Common myeloid progenitor, CD34-positive (primary cell): ENCODE data around the gene OSMR.
"Not testable (repeated sequence)": the region's sequence is repeated elsewhere in the genome, so short reads cannot be mapped to it uniquely, and the experiment has no call there.

Experiments
- CTCF ChIA-PET: fragments of 350-600 bp; sonication (Branson Sonifier 250); formaldehyde crosslinking; loops from one replicate; lab custom pipeline; 2021; ENCODE audit warnings: antibody characterized with exemption; lab: Charles Lee
- POLR2A ChIA-PET: fragments of 350-600 bp; sonication (Branson Sonifier 250); formaldehyde crosslinking; loops from one replicate; lab custom pipeline; 2021; ENCODE audit warnings: antibody characterized with exemption; lab: Charles Lee
- DNase-seq, 3 donors: peaks; one replicate each; pipeline versions ENCODE4 v3.0.0 to v3.0.0-alpha.2; 2013
- H3K27ac ChIP-seq, 2 experiments: 1 replicate in 1 of 2; 2 replicates in 1 of 2; pipeline ENCODE4 v1.7.0; 2013; ENCODE audit warnings: inconsistent platforms in 2 of 2, low read length in 2 of 2, mild to moderate bottlenecking in 2 of 2, low read depth in 1 of 2, moderate library complexity in 1 of 2; ENCODE audit not compliant: severe bottlenecking in 2 of 2, insufficient read depth in 1 of 2, poor library complexity in 1 of 2
- H3K27me3 ChIP-seq, 5 experiments: replicated peaks in 2 of 5; 1 replicate in 3 of 5; 2 replicates in 2 of 5; pipeline versions ENCODE4 v1.6.1 to v1.7.0; 2013; ENCODE audit warnings: low read length in 4 of 5, mild to moderate bottlenecking in 2 of 5, moderate library complexity in 2 of 5, inconsistent platforms in 1 of 5; ENCODE audit not compliant: insufficient read depth in 5 of 5, control insufficient read depth in 4 of 5
- H3K36me3 ChIP-seq, 4 experiments: 1 replicate in 2 of 4; 2 replicates in 2 of 4; pipeline versions ENCODE4 v1.6.1 to v1.7.0; 2013; ENCODE audit warnings: low read length in 3 of 4, control low read depth in 1 of 4, mild to moderate bottlenecking in 1 of 4; ENCODE audit not compliant: control insufficient read depth in 4 of 4, insufficient read depth in 4 of 4
- H3K4me1 ChIP-seq, 4 experiments: 1 replicate in 3 of 4; 2 replicates in 1 of 4; pipeline versions ENCODE4 v1.6.1 to v1.7.1; 2013; ENCODE audit warnings: low read length in 3 of 4, mild to moderate bottlenecking in 3 of 4, control low read depth in 1 of 4, inconsistent platforms in 1 of 4, moderate library complexity in 1 of 4; ENCODE audit not compliant: control insufficient read depth in 4 of 4, insufficient read depth in 4 of 4; ENCODE audit errors: control extremely low read depth in 1 of 4
- H3K4me3 ChIP-seq, 7 experiments: 1 replicate in 4 of 7; 2 replicates in 3 of 7; pipeline versions ENCODE4 v1.5.1 to v1.7.0; 2013; ENCODE audit warnings: mild to moderate bottlenecking in 7 of 7, low read length in 6 of 7, moderate library complexity in 6 of 7, inconsistent platforms in 2 of 7, low read depth in 2 of 7, control low read depth in 1 of 7; ENCODE audit not compliant: insufficient read depth in 4 of 7, control insufficient read depth in 1 of 7; ENCODE audit errors: extremely low read depth in 1 of 7
- H3K9me3 ChIP-seq, 5 experiments: 1 replicate in 4 of 5; 2 replicates in 1 of 5; pipeline versions ENCODE4 v1.6.1 to v1.7.1; 2013; ENCODE audit warnings: low read length in 4 of 5, mild to moderate bottlenecking in 2 of 5, inconsistent platforms in 1 of 5, low read depth in 1 of 5, moderate library complexity in 1 of 5; ENCODE audit not compliant: control insufficient read depth in 4 of 5, insufficient read depth in 2 of 5; ENCODE audit errors: control extremely low read depth in 1 of 5
- WGBS: methylation state at CpG from one replicate; pipeline ENCODE4 v1.1.5; 2013; ENCODE audit not compliant: insufficient coverage; 5-methylcytosine and 5-hydroxymethylcytosine counted together

Gene OSMR

GRCh38 chr5:38843665-38844064 lies 2.1 kb upstream of the OSMR start:
- Histone ChIP-seq H3K4me3 (no peak overlapping the region), H3K27me3 (peaks cover 19 to 77% (median 31%) of the 10 kb centered on the region in 5 experiments), H3K4me1 (peaks cover 2 to 13% (median 10%) of the 10 kb centered on the region in 4 experiments), H3K36me3 (no peaks in the 10 kb centered on the region), H3K9me3 (no peaks in the 10 kb centered on the region), H3K27ac (no peak overlapping the region)
- DNase-seq: no peak
- CTCF ChIA-PET: no interaction called here
- 88% methylated on average over 1 of the region's 1 CpG for WGBS
- POLR2A ChIA-PET: no interaction called here

DNA sequence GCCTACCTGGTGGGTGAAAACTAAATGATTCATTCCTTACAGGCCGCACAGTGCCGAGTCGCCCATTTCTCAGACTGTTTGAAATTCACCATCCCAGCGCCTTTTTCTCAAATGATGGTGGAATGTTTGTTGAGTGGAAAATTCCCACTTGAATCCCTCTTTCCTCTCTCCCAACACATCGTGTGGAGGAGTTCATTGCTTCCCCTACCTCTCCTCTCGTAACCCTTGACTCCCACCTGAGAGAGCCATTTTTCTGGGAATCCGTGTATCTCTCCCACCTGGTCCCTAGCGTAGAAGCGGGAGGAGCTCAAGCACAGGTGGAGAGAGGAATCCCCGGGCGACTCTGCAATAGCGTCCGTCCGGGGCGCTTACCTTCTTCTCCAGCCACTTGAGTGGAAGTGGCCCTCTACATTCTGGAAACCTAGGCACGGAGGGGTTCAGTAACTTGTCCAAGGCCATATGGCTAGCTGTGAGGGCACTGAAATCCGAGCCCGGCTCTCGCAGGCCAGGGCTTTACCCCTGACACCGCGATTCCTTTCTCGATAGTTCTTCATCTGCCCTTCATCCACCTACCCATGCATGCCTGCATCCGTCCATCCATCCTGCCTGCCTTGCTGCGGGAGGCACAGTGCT lies 683 bp downstream of the OSMR start:
- no peak overlapping the region for H3K27ac ChIP-seq
- peaks cover 0 to 11% (median 1%) of the 10 kb centered on the region in 5 experiments for H3K9me3 ChIP-seq
- ChIA-PET CTCF (no interaction called here), POLR2A (no interaction called here)
- H3K4me3 ChIP-seq: peak overlapping the region in 3 of 7 experiments; percentile 63 to 76 (median 74)
- DNase-seq: peak in 1 of 3 donors; percentile 5
- H3K4me1 ChIP-seq: peaks cover 2 to 13% (median 10%) of the 10 kb centered on the region in 4 experiments
- 28% methylated on average over 16 of the region's 24 CpGs for WGBS
- peaks cover 14 to 89% (median 31%) of the 10 kb centered on the region in 5 experiments for H3K27me3 ChIP-seq
- H3K36me3 ChIP-seq: no peaks in the 10 kb centered on the region

GRCh38 chr5:38847559-38848347 lies 1.9 kb downstream of the OSMR start:
- WGBS: 42% methylated on average over 6 of the region's 9 CpGs
- peaks cover 0 to 17% (median 1%) of the 10 kb centered on the region in 5 experiments for H3K9me3 ChIP-seq
- H3K36me3 ChIP-seq: no peaks in the 10 kb centered on the region
- peaks cover 10 to 80% (median 28%) of the 10 kb centered on the region in 5 experiments for H3K27me3 ChIP-seq
- no peak overlapping the region for H3K27ac ChIP-seq
- ChIA-PET POLR2A (no interaction called here), CTCF (interaction anchor here (0.7 to 0.9 kb wide), 2 partner anchors 10 to 402 kb away, joined by 3 to 4 read pairs; no protein-coding TSS in a partner anchor)
- H3K4me3 ChIP-seq: no peak overlapping the region
- no peak for DNase-seq
- peaks cover 2 to 13% (median 10%) of the 10 kb centered on the region in 4 experiments for H3K4me1 ChIP-seq

- no CpG with 5 or more reads among the region's 2 CpGs for WGBS
- H3K4me3 ChIP-seq: no peak overlapping the region
- no peak overlapping the region for H3K27ac ChIP-seq
- H3K4me1 ChIP-seq: peaks cover 2 to 13% (median 10%) of the 10 kb centered on the region in 4 experiments
- peaks cover 10 to 74% (median 26%) of the 10 kb centered on the region in 5 experiments for H3K27me3 ChIP-seq
- no peaks in the 10 kb centered on the region for H3K36me3 ChIP-seq
- POLR2A ChIA-PET: no interaction called here
- CTCF ChIA-PET: no interaction called here
- DNase-seq: no peak
- H3K9me3 ChIP-seq: peaks cover 0 to 17% (median 1%) of the 10 kb centered on the region in 5 experiments
Observed at GRCh38 chr5:38848637-38849036, 2.8 kb downstream of the OSMR start.

- H3K9me3 ChIP-seq: peaks cover 0 to 17% (median 1%) of the 10 kb centered on the region in 5 experiments
- DNase-seq, H3K36me3 ChIP-seq, H3K27ac ChIP-seq, POLR2A ChIA-PET, CTCF ChIA-PET, H3K4me3 ChIP-seq, H3K4me1 ChIP-seq: not testable (repeated sequence)
- 84% methylated on average over 5 of the region's 5 CpGs for WGBS
- peaks cover 10 to 66% (median 19%) of the 10 kb centered on the region in 5 experiments for H3K27me3 ChIP-seq
Observed at GRCh38 chr5:38851640-38852039, 5.8 kb downstream of the OSMR start.

GRCh38 chr5:38853753-38854470 lies 8.1 kb downstream of the OSMR start:
- Histone ChIP-seq H3K36me3 (no peaks in the 10 kb centered on the region), H3K4me3 (no peak overlapping the region), H3K27me3 (peaks cover 5 to 48% (median 7%) of the 10 kb centered on the region in 5 experiments), H3K4me1 (no peaks in the 10 kb centered on the region), H3K9me3 (peaks cover 0 to 21% (median 1%) of the 10 kb centered on the region in 5 experiments), H3K27ac (no peak overlapping the region)
- no peak for DNase-seq
- CTCF ChIA-PET: no interaction called here
- 97% methylated on average over 6 of the region's 6 CpGs for WGBS
- POLR2A ChIA-PET: no interaction called here
